ENCODE data around the gene TMEM225B. TPM values are rescaled to one million over a fixed set of nuclear protein-coding genes. Genes with fewer than 3 reads are reported as not detected.
A peak's percentile ranks its signal among the peaks of the same experiment; 100 is the strongest.

TMEM225B gene
- total RNA-seq, 2 experiments from 2014 or later = 0.92 to 2.2 TPM

GRCh38 chr7:99559175-99559915 is 38.7 kb upstream of the TMEM225B start:
- intact Hi-C loops (cut with micrococcal nuclease) = loop anchor here (10.0 kb wide), 1 partner anchor 55 kb away; the partner anchor contains the start of genes ZKSCAN5 and ZNF394
- CTCF ChIA-PET = interaction anchor here (1.0 to 1.7 kb wide), 3 partner anchors 9 to 34 kb away, joined by 3 to 4 read pairs (median 3); no protein-coding TSS in a partner anchor
- peaks cover 60% of the 10 kb centered on the region for H3K4me1 Mint-ChIP-seq (ENCODE audit: low read depth)
- ATAC-seq = no peak
- H3K4me3 Mint-ChIP-seq = peak overlapping the region; percentile 99
- TF ChIP-seq CTCF (IDR thresholded peaks at IDR 0.05) = no peak
- peak overlapping the region; percentile 100 for H3K27ac Mint-ChIP-seq
- no peaks in the 10 kb centered on the region for H3K27me3 Mint-ChIP-seq
- POLR2A ChIA-PET = interaction anchor here (0.9 to 3.8 kb wide), 13 partner anchors 9 to 456 kb away, joined by 3 to 20 read pairs (median 4); partner anchors contain the start of genes TRIM4, ZKSCAN1, ZKSCAN5 and ZNF394
- H3K36me3 Mint-ChIP-seq (ENCODE audit: low read depth) = peaks cover 59% of the 10 kb centered on the region
- H3K9me3 Mint-ChIP-seq = no peaks in the 10 kb centered on the region
- DNase-seq = peak; percentile 21

DNA sequence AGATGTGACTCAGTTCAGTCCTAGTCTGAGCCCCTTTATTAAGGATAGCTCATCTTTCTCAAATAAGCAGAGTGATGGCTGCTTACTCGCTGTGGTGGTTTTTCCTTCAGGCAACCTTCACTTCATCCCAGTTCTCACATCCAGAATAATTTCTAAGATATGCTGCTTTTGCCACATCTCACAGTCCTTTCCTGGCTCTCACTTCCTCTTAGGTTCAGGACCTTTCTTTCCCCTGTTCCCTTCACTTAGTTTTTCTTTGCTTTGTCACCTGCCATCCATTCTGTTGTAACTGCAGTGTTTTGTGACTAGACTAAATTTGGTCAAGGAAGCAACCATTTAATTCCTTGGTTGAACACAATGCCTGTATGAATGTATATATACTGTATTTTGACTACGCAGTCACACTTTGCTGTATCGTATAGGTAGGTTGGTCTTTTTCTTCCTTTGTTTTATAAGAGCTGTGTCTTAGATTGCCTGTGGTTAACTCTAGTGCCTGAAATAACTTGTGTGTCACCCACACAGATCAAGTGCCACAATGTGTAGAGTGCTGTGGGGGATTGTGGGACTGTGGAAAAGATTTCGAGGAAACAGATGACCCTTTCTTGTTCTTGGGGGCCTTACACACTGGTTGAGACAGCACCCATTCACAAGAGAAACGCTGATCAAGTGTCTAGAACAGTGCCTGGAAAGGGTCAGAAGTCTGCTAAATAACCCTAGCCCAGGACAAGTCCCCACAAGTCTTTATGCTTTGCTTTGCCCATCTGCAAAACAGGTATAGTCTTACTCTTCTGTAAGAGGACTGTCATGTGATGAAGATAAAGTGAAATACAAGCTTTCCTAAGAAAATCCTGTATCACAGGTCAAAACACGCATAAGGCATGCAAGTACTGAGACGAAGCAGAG is 37.0 kb upstream of the TMEM225B start:
- peak overlapping the region; percentile 85 for H3K27ac Mint-ChIP-seq
- DNase-seq (no peak), ATAC-seq (no peak)
- H3K4me3 Mint-ChIP-seq = peak overlapping the region; percentile 99
- POLR2A ChIA-PET = interaction anchor here (1.0 to 1.4 kb wide), 2 partner anchors 61 to 63 kb away, joined by 3 to 5 read pairs; partner anchors contain the start of gene ZNF394
- CTCF ChIA-PET = no interaction called here
- no peaks in the 10 kb centered on the region for H3K27me3 Mint-ChIP-seq
- peaks cover 61% of the 10 kb centered on the region for H3K36me3 Mint-ChIP-seq (ENCODE audit: low read depth)
- intact Hi-C loops (cut with micrococcal nuclease) = no loop called here
- no peaks in the 10 kb centered on the region for H3K9me3 Mint-ChIP-seq
- TF ChIP-seq CTCF (IDR thresholded peaks at IDR 0.05) = no peak
- H3K4me1 Mint-ChIP-seq (ENCODE audit: low read depth) = peaks cover 61% of the 10 kb centered on the region

GRCh38 chr7:99561737-99562051 is 36.4 kb upstream of the TMEM225B start:
- Mint-ChIP-seq H3K4me1 (ENCODE audit: low read depth) (peaks cover 59% of the 10 kb centered on the region), H3K9me3 (no peaks in the 10 kb centered on the region), H3K4me3 (no peak overlapping the region), H3K27me3 (no peaks in the 10 kb centered on the region), H3K27ac (peak overlapping the region; percentile 85), H3K36me3 (ENCODE audit: low read depth) (peaks cover 62% of the 10 kb centered on the region)
- intact Hi-C loops (cut with micrococcal nuclease) = no loop called here
- DNase-seq (no peak), ATAC-seq (no peak)
- no peak for TF ChIP-seq CTCF (IDR thresholded peaks at IDR 0.05)
- CTCF ChIA-PET = no interaction called here
- POLR2A ChIA-PET = interaction anchor here (1.4 kb wide), 1 partner anchor 63 kb away, joined by 5 read pairs; no protein-coding TSS in a partner anchor

DNA sequence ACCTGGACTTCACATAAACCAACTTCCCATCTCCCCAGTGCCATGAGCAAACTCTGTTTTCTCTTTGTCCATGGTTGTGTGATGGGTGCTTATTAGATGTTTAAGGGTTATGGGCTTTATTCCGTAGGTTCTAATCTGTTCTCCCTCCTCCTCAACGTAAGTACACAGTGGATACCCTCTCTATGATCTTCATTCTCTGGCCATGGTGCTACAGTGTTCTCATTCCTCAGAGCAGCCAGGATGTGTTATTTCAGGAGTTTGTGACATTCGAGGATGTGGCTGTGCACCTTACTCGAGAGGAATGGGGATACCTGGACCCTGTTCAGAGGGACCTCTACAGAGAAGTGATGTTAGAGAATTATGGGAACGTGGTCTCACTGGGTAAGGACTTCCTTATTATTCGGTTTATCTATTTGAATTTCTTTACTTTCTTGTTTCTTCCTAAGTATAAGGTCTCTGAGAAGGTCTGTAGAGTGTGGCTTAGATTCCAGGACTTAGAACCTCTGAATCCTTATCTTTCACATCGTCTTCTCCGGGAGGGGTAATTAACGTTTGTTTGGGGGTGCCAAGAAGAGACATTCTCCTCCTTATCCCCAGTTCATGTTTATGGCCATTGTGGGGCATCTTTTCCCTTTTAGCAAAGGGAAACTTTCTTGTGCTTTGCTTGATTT is 35.8 kb upstream of the TMEM225B start:
- TF ChIP-seq CTCF (IDR thresholded peaks at IDR 0.05) = no peak
- H3K27me3 Mint-ChIP-seq = no peaks in the 10 kb centered on the region
- no peaks in the 10 kb centered on the region for H3K9me3 Mint-ChIP-seq
- POLR2A ChIA-PET = interaction anchor here (1.4 kb wide), 1 partner anchor 62 kb away, joined by 5 read pairs; no protein-coding TSS in a partner anchor
- no peak for DNase-seq
- peaks cover 57% of the 10 kb centered on the region for H3K36me3 Mint-ChIP-seq (ENCODE audit: low read depth)
- intact Hi-C loops (cut with micrococcal nuclease) = no loop called here
- H3K4me3 Mint-ChIP-seq = no peak overlapping the region
- H3K4me1 Mint-ChIP-seq (ENCODE audit: low read depth) = peaks cover 54% of the 10 kb centered on the region
- CTCF ChIA-PET = no interaction called here
- H3K27ac Mint-ChIP-seq = peak overlapping the region; percentile 85
- ATAC-seq = no peak

All from activated CD8-positive, alpha-beta T cell treated with anti-CD3 and anti-CD28 coated beads for 36 hours (primary cell).